Motor neuron (in vitro differentiated cells): ENCODE results near the gene AGGF1. TPM values are rescaled to one million over a fixed set of nuclear protein-coding genes. Genes with fewer than 3 reads are reported as not detected.
"Not testable (repeated sequence)": the region's sequence is repeated elsewhere in the genome, so short reads cannot be mapped to it uniquely, and the experiment has no call there.

Source experiments
- ATAC-seq, 8 experiments: fragments of 200-7000 bp; cut with Tn5 transposase; replicated peaks in 6 of 8; 2 replicates each; pipeline ENCODE4 v1.8.0; 2021; ENCODE audit warnings: mild to moderate bottlenecking in 8 of 8, moderate library complexity in 8 of 8
- H3K27ac ChIP-seq, 2 donors: fragments of 250-450 bp; sonication (Bioruptor Pico); 2 replicates each; pipeline ENCODE4 v1.9.0; 2021; ENCODE audit warnings: antibody characterized with exemption in 2 of 2, mild to moderate bottlenecking in 2 of 2, moderate library complexity in 1 of 2
- H3K4me1 ChIP-seq, 2 donors: fragments of 250-450 bp; sonication (Bioruptor Pico); replicated peaks in 1 of 2; 2 replicates each; pipeline ENCODE4 v1.6.1; 2021; ENCODE audit warnings: antibody characterized with exemption in 2 of 2, mild to moderate bottlenecking in 2 of 2, moderate library complexity in 1 of 2
- H3K4me3 ChIP-seq, 5 donors: fragments of 250-450 bp; sonication (Bioruptor Pico); 2 replicates each; pipeline ENCODE4 v1.9.0; 2021; ENCODE audit warnings: antibody characterized with exemption in 5 of 5, mild to moderate bottlenecking in 5 of 5, moderate library complexity in 4 of 5
- WGBS, 10 experiments: fragments of 450-650 bp; shearing (Covaris generic); methylation state at CpG; one replicate each; pipeline ENCODE4 v1.0.0; 2022; 5-methylcytosine and 5-hydroxymethylcytosine counted together
- in situ Hi-C, 9 experiments: fragments of 400-800 bp; cut with MboI; loops; one replicate each; pipeline ENCODE4 v1.15.0; 2021; ENCODE audit warnings: low sequenced_read_pairs in 9 of 9, low pct_unique_long_range_greater_than_20kb in 2 of 9; ENCODE audit not compliant: unreplicated experiment in 9 of 9
- total RNA-seq, 8 experiments: library from RNA; unstranded; fragments of 300-600 nt; gene quantifications; 2 replicates each; pipeline versions ENCODE4 v1.2.3 to v1.2.4, GENCODE V29; 2022

Gene AGGF1
- total RNA-seq: 10 to 100 TPM; 10.4 to 24.8 (median 16.5) TPM

GRCh38 chr5:77030097-77031071, at the start of gene AGGF1:
Gene AGGF1 (plus strand): TSS chr5:77030404. CDS start chr5:77030767, 363 bp downstream.
- Histone ChIP-seq H3K4me3 (peak within 1 kb of the TSS; percentile 47 to 95 (median 66)), H3K27ac (peak within 1 kb of the TSS; percentile 46 to 84), H3K4me1 (peaks cover 0 to 13% of the 10 kb centered on the region in 2 donors)
- peak; percentile 95 to 99 (median 98) for ATAC-seq
- WGBS, 10 experiments: 0 to 33% (median 14%) methylated on average over 5 to 39 of the region's 82 CpGs; no CpG with 5 or more reads in 2 of the 10 experiments
- in situ Hi-C loops: no loop called here

- no peak for ATAC-seq
- H3K4me1 ChIP-seq: no peaks in the 10 kb centered on the region
- WGBS, 10 experiments: 36 to 95% (median 82%) methylated on average over 2 to 8 of the region's 8 CpGs
- no peak overlapping the region for H3K27ac ChIP-seq
- no peak overlapping the region for H3K4me3 ChIP-seq
- in situ Hi-C loops: no loop called here
Observed at GRCh38 chr5:76980518-76981144, 49.6 kb upstream of the AGGF1 start.

GRCh38 chr5:76982450-76982849, 47.8 kb upstream of the AGGF1 start:
- in situ Hi-C loops: no loop called here
- ATAC-seq: no peak
- WGBS, 10 experiments: 37 to 90% (median 71%) methylated on average over 1 to 2 of the region's 2 CpGs; no CpG with 5 or more reads in 1 of the 10 experiments
- Histone ChIP-seq H3K27ac (no peak overlapping the region), H3K4me3 (no peak overlapping the region), H3K4me1 (peaks cover 2 to 6% of the 10 kb centered on the region in 2 donors)

- ATAC-seq: no peak
- WGBS, 10 experiments: 14 to 92% methylated on average over 1 to 2 of the region's 3 CpGs; no CpG with 5 or more reads in 8 of the 10 experiments
Observed at GRCh38 chr5:76983468-76983867, 46.7 kb upstream of the AGGF1 start.

GRCh38 chr5:76986825-76987526, 43.2 kb upstream of the AGGF1 start:
- WGBS, 10 experiments: 0 to 48% (median 21%) methylated on average over 2 to 4 of the region's 6 CpGs; no CpG with 5 or more reads in 4 of the 10 experiments
- no peak overlapping the region for H3K27ac ChIP-seq
- H3K4me1 ChIP-seq: peaks cover 2 to 6% of the 10 kb centered on the region in 2 donors
- in situ Hi-C loops: no loop called here
- peak in 5 of 8 experiments; percentile 27 to 75 (median 64) for ATAC-seq
- H3K4me3 ChIP-seq: no peak overlapping the region

More at GRCh38 chr5:76983468-76983867, 46.7 kb upstream of the AGGF1 start:
- Histone ChIP-seq H3K4me3 (no peak overlapping the region), H3K27ac (no peak overlapping the region), H3K4me1 (peaks cover 2 to 6% of the 10 kb centered on the region in 2 donors)
- in situ Hi-C loops: no loop called here

GRCh38 chr5:76990899-76991459, 39.2 kb upstream of the AGGF1 start:
- 10 to 100% (median 85%) methylated on average over 1 to 5 of the region's 5 CpGs; no CpG with 5 or more reads in 1 of the 10 experiments for WGBS, 10 experiments
- Histone ChIP-seq H3K27ac (no peak overlapping the region), H3K4me3 (no peak overlapping the region), H3K4me1 (peaks cover 2 to 6% of the 10 kb centered on the region in 2 donors)
- in situ Hi-C loops: no loop called here
- no peak for ATAC-seq

GRCh38 chr5:76993436-76993835, 36.8 kb upstream of the AGGF1 start:
- H3K4me3 ChIP-seq, H3K27ac ChIP-seq, H3K4me1 ChIP-seq, in situ Hi-C loops, ATAC-seq: not testable (repeated sequence)
- WGBS, 10 experiments: 90 to 100% (median 100%) methylated on average over 1 to 3 of the region's 9 CpGs; no CpG with 5 or more reads in 5 of the 10 experiments

- H3K4me1 ChIP-seq: no peaks in the 10 kb centered on the region
- 40 to 100% (median 78%) methylated on average over 1 to 6 of the region's 6 CpGs for WGBS, 10 experiments
- in situ Hi-C loops: no loop called here
- no peak overlapping the region for H3K4me3 ChIP-seq
- no peak overlapping the region for H3K27ac ChIP-seq
- no peak for ATAC-seq
Observed at GRCh38 chr5:76994337-76994736, 35.9 kb upstream of the AGGF1 start.

- ATAC-seq, H3K4me1 ChIP-seq, in situ Hi-C loops: not testable (repeated sequence)
Observed at GRCh38 chr5:76998251-76998650, 32.0 kb upstream of the AGGF1 start.

GRCh38 chr5:76999451-76999850, 30.8 kb upstream of the AGGF1 start:
- in situ Hi-C loops: no loop called here
- Histone ChIP-seq H3K4me1 (no peaks in the 10 kb centered on the region), H3K27ac (no peak overlapping the region), H3K4me3 (no peak overlapping the region)
- peak in 2 of 8 experiments; percentile 79 to 85 for ATAC-seq
- 0 to 100% (median 40%) methylated on average over 1 to 2 of the region's 2 CpGs; no CpG with 5 or more reads in 6 of the 10 experiments for whole genome bisulfite sequencing, 10 experiments

More at GRCh38 chr5:76998251-76998650, 32.0 kb upstream of the AGGF1 start:
- H3K27ac ChIP-seq, H3K4me3 ChIP-seq: not testable (repeated sequence)
- 34 to 100% (median 69%) methylated on average over 1 to 4 of the region's 4 CpGs for WGBS, 10 experiments

GRCh38 chr5:77003246-77003645, 27.0 kb upstream of the AGGF1 start:
- no peak for ATAC-seq
- in situ Hi-C loops: loop anchor here in 1 of 9 experiments (25.0 kb wide), 1 partner anchor 141 kb away; the partner anchor contains the start of gene S100Z
- no peaks in the 10 kb centered on the region for H3K4me1 ChIP-seq
- no peak overlapping the region for H3K4me3 ChIP-seq
- no peak overlapping the region for H3K27ac ChIP-seq
- 29 to 100% (median 38%) methylated on average over 1 of the region's 1 CpG; no CpG with 5 or more reads in 5 of the 10 experiments for WGBS, 10 experiments

- no peak overlapping the region for H3K27ac ChIP-seq
- in situ Hi-C loops: loop anchor here in 1 of 9 experiments (25.0 kb wide), 1 partner anchor 144 kb away; the partner anchor contains the start of gene S100Z
- H3K4me3 ChIP-seq: no peak overlapping the region
- H3K4me1 ChIP-seq: no peaks in the 10 kb centered on the region
- 0 to 86% (median 62%) methylated on average over 1 to 2 of the region's 2 CpGs for WGBS, 10 experiments
- no peak for ATAC-seq
Observed at GRCh38 chr5:77006124-77006523, 24.1 kb upstream of the AGGF1 start.
